SH-SY5Y (cell line): ENCODE results near the gene ELF5.

Experiments used
- GATA2 ChIP-seq: IDR thresholded peaks from 2 replicates; pipeline ENCODE4 v1.6.1; 2011; ENCODE audit warnings: mild to moderate bottlenecking, low read depth, low read length
- GATA3 ChIP-seq: IDR thresholded peaks from 2 replicates; pipeline ENCODE4 v1.6.1; 2011; ENCODE audit warnings: low read depth, mild to moderate bottlenecking, low read length, moderate library complexity

GRCh38 chr11:34522188-34522587 lies 8.6 kb upstream of the ELF5 start:
- TF ChIP-seq GATA2 (no peak), GATA3 (no peak)
